Esophagus squamous epithelium (tissue), 5 donors: ENCODE data around the gene PRKCD. TPM values are rescaled to one million over a fixed set of nuclear protein-coding genes. Genes with fewer than 3 reads are reported as not detected.

Source experiments
- DNase-seq: peaks from one replicate; lab custom pipeline; 2025; lab: John Stamatoyannopoulos, UW
- H3K27ac ChIP-seq, 4 donors: fragments of 200-600 bp; sonication (generic); one replicate each; pipeline ENCODE4 v1.5.1; 2016 to 2019; ENCODE audit warnings: mild to moderate bottlenecking in 1 of 4
- H3K27me3 ChIP-seq, 4 donors: fragments of 200-600 bp; sonication (generic); 1 replicate in 3 of 4; 2 replicates in 1 of 4; pipeline versions ENCODE4 v1.5.1 to v1.6.0; 2017 to 2021; ENCODE audit warnings: antibody characterized with exemption in 1 of 4
- H3K36me3 ChIP-seq, 3 donors: fragments of 200-600 bp; sonication (generic); one replicate each; pipeline ENCODE4 v1.5.1; 2016 to 2019
- H3K4me1 ChIP-seq, 3 donors: fragments of 200-600 bp; sonication (generic); one replicate each; pipeline ENCODE4 v1.5.1; 2017 to 2019
- H3K4me3 ChIP-seq, 4 donors: fragments of 200-600 bp; sonication (generic); 1 replicate in 3 of 4; 2 replicates in 1 of 4; pipeline ENCODE4 v1.5.1; 2016 to 2019; ENCODE audit warnings: mild to moderate bottlenecking in 2 of 4, moderate library complexity in 1 of 4
- H3K9me3 ChIP-seq, 3 donors: fragments of 200-600 bp; sonication (generic); one replicate each; pipeline ENCODE4 v1.5.1; 2016 to 2019
- POLR2A ChIP-seq, 4 donors: fragments of 450-650 bp; IDR thresholded peaks; one replicate each; pipeline ENCODE4 v1.6.1; 2017; ENCODE audit warnings: antibody characterized with exemption in 4 of 4, mild to moderate bottlenecking in 4 of 4, moderate library complexity in 3 of 4
- WGBS, 2 donors: methylation state at CpG; one replicate each; pipeline ENCODE4 v1.1.5; 2018; 5-methylcytosine and 5-hydroxymethylcytosine counted together
- intact Hi-C: fragments of 100-400 bp; cut with DNase I; formaldehyde crosslinking; loops from one replicate; pipeline ENCODE4 v1.15.0; 2022
- total RNA-seq, 4 donors: library from RNA; depleted of rRNA; stranded (reverse); fragments of >200 nt; gene quantifications; one replicate each; pipeline ENCODE4 v1.1.0, GENCODE V29; 2016
- TF ChIP-seq, protein P1 (sequence below), 6 experiments: fragments of 450-650 bp in 4 of 6; fragments of 200-600 bp in 2 of 6; sonication (generic) in 2 of 6; IDR thresholded peaks; one replicate each; pipeline ENCODE4 v1.5.1; 2016 to 2019; ENCODE audit warnings: antibody characterized with exemption in 6 of 6, mild to moderate bottlenecking in 4 of 6, moderate library complexity in 4 of 6
- donor health status: DM: yes; HTN: yes; CAD: no.

Gene PRKCD
- total RNA-seq, 4 donors from 2014 or later = 8.8 to 21.5 (median 20.1) TPM

- WGBS, 2 donors = 100% methylated on average over 1 of the region's 2 CpGs
- no peak overlapping the region for H3K4me3 ChIP-seq
These were observed 68.6 kb downstream of the PRKCD start for GRCh38 chr3:53229606-53230005.

DNA sequence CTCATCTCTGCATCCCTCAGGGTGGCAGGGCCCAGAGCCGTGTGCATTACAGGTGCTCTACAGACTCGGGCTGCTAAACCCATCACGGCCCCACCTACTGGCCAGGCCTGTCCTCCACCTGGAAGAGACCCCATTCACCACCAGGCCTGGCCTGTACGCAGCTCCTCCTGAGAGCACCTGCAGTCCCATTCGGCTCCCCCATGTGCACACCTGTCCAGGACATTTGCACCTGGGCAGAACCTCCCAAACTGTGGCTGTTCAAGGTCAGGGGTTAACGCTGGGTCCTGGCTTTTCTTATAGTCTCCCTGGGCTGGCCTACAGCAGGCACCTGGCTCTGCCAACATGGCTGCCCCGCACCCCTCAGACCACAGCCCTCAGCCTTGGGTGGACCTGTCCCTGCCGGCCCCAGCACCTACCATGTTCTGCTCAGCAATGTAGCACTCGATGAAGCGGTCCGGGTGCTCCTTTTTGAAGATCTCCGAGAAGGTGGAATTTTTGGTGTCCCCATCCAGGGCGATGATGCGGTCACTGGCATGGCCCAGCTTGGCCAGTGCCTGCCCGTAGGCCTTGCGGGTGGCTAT is 69.1 kb downstream of the PRKCD start:
- Histone ChIP-seq H3K9me3 (no peaks in the 10 kb centered on the region), H3K36me3 (peaks cover 79 to 100% (median 95%) of the 10 kb centered on the region in 3 donors), H3K27me3 (no peaks in the 10 kb centered on the region), H3K27ac (no peak overlapping the region), H3K4me1 (no peaks in the 10 kb centered on the region), H3K4me3 (no peak overlapping the region)
- 85 to 92% methylated on average over 11 of the region's 16 CpGs for WGBS, 2 donors
- intact Hi-C loops = no loop called here
- TF ChIP-seq POLR2A (IDR thresholded peaks at IDR 0.05) = no peak
- TF ChIP-seq, protein P1, sequence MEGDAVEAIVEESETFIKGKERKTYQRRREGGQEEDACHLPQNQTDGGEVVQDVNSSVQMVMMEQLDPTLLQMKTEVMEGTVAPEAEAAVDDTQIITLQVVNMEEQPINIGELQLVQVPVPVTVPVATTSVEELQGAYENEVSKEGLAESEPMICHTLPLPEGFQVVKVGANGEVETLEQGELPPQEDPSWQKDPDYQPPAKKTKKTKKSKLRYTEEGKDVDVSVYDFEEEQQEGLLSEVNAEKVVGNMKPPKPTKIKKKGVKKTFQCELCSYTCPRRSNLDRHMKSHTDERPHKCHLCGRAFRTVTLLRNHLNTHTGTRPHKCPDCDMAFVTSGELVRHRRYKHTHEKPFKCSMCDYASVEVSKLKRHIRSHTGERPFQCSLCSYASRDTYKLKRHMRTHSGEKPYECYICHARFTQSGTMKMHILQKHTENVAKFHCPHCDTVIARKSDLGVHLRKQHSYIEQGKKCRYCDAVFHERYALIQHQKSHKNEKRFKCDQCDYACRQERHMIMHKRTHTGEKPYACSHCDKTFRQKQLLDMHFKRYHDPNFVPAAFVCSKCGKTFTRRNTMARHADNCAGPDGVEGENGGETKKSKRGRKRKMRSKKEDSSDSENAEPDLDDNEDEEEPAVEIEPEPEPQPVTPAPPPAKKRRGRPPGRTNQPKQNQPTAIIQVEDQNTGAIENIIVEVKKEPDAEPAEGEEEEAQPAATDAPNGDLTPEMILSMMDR (IDR thresholded peaks at IDR 0.05) = no peak
- no peak for DNase-seq

More at GRCh38 chr3:53229606-53230005, 68.6 kb downstream of the PRKCD start:
- intact Hi-C loops = no loop called here
- no peaks in the 10 kb centered on the region for H3K9me3 ChIP-seq
- H3K27me3 ChIP-seq = no peaks in the 10 kb centered on the region
- no peak for TF ChIP-seq POLR2A (IDR thresholded peaks at IDR 0.05)
- H3K4me1 ChIP-seq = no peaks in the 10 kb centered on the region
- H3K27ac ChIP-seq = no peak overlapping the region
- H3K36me3 ChIP-seq = peaks cover 79 to 100% (median 96%) of the 10 kb centered on the region in 3 donors
- no peak for DNase-seq

DNA sequence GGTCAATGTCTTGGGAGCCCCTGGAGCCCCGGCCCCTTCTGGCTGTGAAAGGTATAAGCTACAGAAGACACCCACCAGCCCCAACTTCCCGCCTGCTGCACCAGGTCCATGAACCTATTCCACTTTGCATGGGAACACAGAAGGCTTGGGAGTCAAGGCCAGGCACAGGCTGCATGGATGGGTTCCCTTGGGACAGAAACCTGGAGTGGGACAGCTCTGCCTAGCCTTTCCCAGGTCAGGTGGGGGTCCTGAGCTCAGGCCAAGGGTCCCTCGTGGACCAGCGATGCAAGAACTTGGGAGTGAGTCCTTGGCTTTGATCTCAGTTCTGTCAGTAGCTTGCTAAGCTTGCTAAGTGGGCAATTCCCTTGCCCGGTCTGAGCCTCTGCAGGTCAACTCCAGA is 69.8 kb downstream of the PRKCD start:
- no peak for DNase-seq
- Histone ChIP-seq H3K27me3 (no peaks in the 10 kb centered on the region), H3K4me1 (peaks cover under 1 to 5% (median 3%) of the 10 kb centered on the region in 3 donors), H3K4me3 (no peak overlapping the region), H3K36me3 (peaks cover 79 to 100% (median 94%) of the 10 kb centered on the region in 3 donors), H3K9me3 (no peaks in the 10 kb centered on the region), H3K27ac (no peak overlapping the region)
- TF ChIP-seq, protein P1 (IDR thresholded peaks at IDR 0.05) = no peak
- TF ChIP-seq POLR2A (IDR thresholded peaks at IDR 0.05) = no peak
- WGBS, 2 donors = 87 to 100% methylated on average over 1 to 5 of the region's 5 CpGs
- intact Hi-C loops = no loop called here

DNA sequence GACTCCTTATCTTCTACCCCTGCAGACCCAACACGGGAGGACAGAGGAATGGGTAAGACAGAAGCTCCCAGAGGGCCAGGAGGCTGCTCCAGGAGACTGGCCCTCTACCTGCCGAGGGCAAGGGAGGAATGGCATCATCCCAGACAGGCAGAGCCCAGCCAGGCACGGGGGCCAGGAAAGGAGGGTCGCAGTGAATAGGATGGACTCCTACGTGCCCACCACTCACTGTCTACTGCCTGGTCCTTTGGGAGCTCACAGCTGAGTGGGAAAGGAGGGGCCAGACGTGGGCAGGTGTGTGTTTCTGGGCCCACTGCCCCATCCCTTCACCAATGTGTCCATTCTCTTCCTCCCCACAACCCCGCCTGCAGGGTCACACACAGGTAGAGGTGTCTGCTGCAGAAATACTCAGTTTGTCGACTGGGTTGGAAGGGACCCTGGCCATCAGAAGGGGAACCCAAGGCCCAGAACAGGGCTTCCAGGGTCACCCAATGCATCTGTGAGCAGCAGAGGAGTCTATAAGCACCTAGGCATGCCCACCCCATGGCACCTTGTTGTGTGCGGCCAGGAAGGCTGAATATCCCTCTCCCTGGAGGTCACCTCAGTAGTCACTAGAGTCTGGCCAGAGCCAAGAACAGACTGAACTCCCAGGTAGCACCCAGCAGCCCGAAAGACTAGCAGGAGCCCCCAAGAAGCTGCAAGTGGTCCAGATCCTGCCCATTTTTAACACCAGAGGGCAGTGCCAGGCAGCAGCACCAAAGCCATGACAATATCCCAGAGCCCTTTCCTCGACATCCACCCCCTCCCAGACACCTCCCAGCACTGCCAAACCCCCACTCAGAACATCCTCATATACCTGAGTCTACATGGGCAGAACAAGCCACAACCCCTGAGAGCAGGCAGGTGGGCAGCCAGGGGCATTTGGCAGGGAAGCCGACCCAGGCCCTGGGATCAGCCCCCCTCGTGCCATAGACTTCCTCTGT is 70.8 kb downstream of the PRKCD start:
- peaks cover 10 to 16% (median 13%) of the 10 kb centered on the region in 3 donors for H3K4me1 ChIP-seq
- intact Hi-C loops = no loop called here
- DNase-seq = no peak
- TF ChIP-seq POLR2A (IDR thresholded peaks at IDR 0.05) = no peak
- TF ChIP-seq, protein P1 (IDR thresholded peaks at IDR 0.05) = no peak
- 70 to 81% methylated on average over 2 of the region's 13 CpGs for WGBS, 2 donors
- no peak overlapping the region for H3K4me3 ChIP-seq
- H3K36me3 ChIP-seq = peaks cover 77 to 100% (median 84%) of the 10 kb centered on the region in 3 donors
- no peaks in the 10 kb centered on the region for H3K27me3 ChIP-seq
- no peaks in the 10 kb centered on the region for H3K9me3 ChIP-seq
- H3K27ac ChIP-seq = peak overlapping the region in 1 of 4 donors; percentile 47

DNA sequence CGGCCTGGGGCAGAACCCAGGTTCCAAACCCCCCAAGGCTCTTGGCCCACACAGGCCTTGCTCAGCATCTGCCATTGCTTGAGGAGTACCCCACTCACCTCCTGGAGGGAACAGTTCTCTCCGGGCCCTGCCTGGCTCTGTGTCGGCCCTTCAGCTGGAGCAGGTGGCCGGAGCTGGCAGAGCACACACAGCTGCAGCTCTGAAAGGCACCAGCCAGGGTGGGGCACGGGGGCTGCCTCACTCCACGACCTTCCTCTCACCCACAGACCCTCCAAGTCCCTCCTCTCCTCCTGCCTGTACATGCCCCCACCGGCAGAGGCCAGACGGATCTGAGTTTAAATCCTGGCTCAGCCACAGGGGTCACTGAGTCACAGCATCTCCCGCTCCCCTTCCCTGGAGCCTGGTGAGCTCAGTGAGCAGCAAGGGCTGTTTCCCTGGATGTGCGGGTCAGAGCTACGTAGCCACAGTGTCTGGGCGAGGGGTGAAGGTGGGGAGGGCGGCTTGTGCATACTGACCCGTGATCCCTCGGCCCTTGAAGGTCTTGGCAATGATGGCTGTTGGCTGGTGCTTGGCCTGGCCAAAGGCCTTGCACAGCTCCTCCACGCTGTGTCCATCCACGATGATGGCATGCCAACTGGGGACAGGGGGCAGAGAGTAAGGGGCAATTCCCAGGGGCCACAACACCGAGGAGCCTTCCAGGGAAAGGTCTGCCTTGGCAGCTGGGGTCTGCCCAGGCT is 71.8 kb downstream of the PRKCD start:
- no peaks in the 10 kb centered on the region for H3K9me3 ChIP-seq
- H3K27me3 ChIP-seq = no peaks in the 10 kb centered on the region
- no peak for DNase-seq
- H3K27ac ChIP-seq = peak overlapping the region in 1 of 4 donors; percentile 47
- WGBS, 2 donors = 71% methylated on average over 3 to 7 of the region's 18 CpGs
- peaks cover 11 to 26% (median 17%) of the 10 kb centered on the region in 3 donors for H3K4me1 ChIP-seq
- intact Hi-C loops = no loop called here
- no peak overlapping the region for H3K4me3 ChIP-seq
- H3K36me3 ChIP-seq = peaks cover 69 to 100% (median 74%) of the 10 kb centered on the region in 3 donors
- TF ChIP-seq, protein P1 (IDR thresholded peaks at IDR 0.05) = no peak
- no peak for TF ChIP-seq POLR2A (IDR thresholded peaks at IDR 0.05)
